Stomach (tissue), 4 donors: Measurements from ENCODE around the gene LPAR1.

Source experiments
- EP300 ChIP-seq: sonication (generic); formaldehyde crosslinking; IDR thresholded peaks from one replicate; pipeline ENCODE4 v1.6.1; 2017; ENCODE audit warnings: antibody characterized with exemption
- POLR2A ChIP-seq, 4 donors: fragments of 450-650 bp; IDR thresholded peaks; one replicate each; pipeline ENCODE4 v1.6.1; 2016; ENCODE audit warnings: antibody characterized with exemption in 4 of 4, control low read depth in 2 of 4, mild to moderate bottlenecking in 1 of 4, moderate library complexity in 1 of 4
- POLR2AphosphoS5 ChIP-seq, 3 donors: sonication (generic); formaldehyde crosslinking; IDR thresholded peaks; one replicate each; pipeline ENCODE4 v1.6.1; 2016; ENCODE audit warnings: antibody characterized with exemption in 3 of 3
- TF ChIP-seq, protein P1 (sequence below), 7 experiments: fragments of 450-650 bp in 4 of 7; fragments of 200-600 bp in 3 of 7; sonication (generic) in 3 of 7; IDR thresholded peaks; one replicate each; pipeline ENCODE4 v1.5.1; 2016 to 2019; ENCODE audit warnings: antibody characterized with exemption in 7 of 7, control low read depth in 2 of 7, mild to moderate bottlenecking in 1 of 7

DNA sequence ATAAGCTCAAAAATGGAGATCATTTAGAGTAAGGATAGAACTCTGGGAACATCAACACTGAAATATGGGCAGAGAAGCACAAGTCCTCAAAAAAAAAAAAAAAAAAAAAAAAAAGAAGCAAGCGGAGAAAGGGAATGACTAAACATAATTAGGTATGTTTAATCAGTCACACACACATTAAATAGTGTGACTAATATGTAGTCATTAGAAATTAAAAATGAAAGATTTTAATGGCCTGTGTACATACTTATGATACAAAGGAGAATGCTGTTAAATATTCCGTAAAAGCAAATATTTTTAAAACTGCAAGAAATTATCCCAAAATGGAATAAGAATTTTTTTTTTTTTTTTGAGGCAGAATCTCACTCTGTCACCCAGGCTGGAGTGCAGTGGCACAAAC lies 10.5 kb downstream of the LPAR1 start:
- TF ChIP-seq, protein P1, sequence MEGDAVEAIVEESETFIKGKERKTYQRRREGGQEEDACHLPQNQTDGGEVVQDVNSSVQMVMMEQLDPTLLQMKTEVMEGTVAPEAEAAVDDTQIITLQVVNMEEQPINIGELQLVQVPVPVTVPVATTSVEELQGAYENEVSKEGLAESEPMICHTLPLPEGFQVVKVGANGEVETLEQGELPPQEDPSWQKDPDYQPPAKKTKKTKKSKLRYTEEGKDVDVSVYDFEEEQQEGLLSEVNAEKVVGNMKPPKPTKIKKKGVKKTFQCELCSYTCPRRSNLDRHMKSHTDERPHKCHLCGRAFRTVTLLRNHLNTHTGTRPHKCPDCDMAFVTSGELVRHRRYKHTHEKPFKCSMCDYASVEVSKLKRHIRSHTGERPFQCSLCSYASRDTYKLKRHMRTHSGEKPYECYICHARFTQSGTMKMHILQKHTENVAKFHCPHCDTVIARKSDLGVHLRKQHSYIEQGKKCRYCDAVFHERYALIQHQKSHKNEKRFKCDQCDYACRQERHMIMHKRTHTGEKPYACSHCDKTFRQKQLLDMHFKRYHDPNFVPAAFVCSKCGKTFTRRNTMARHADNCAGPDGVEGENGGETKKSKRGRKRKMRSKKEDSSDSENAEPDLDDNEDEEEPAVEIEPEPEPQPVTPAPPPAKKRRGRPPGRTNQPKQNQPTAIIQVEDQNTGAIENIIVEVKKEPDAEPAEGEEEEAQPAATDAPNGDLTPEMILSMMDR (IDR thresholded peaks at IDR 0.05), result no peak
- TF ChIP-seq EP300 (no peak), POLR2A (IDR thresholded peaks at IDR 0.05) (no peak), POLR2AphosphoS5 (IDR thresholded peaks at IDR 0.05) (no peak)
